Measurements from ENCODE around the gene DDX5.
"Not testable (repeated sequence)": the region's sequence is repeated elsewhere in the genome, so short reads cannot be mapped to it uniquely, and the experiment has no call there.

The DDX5 gene

GRCh38 chr17:64466019-64466735, 39.9 kb downstream of the DDX5 start:
- no peak for TF ChIP-seq CTCF (IDR thresholded peaks at IDR 0.05; ENCODE audit: low read depth, low read length, missing control alignments)
- no peak overlapping the region for H3K4me3 ChIP-seq (replicated peaks; ENCODE audit: low read depth, low read length)
- DNase-seq (ENCODE audit: extremely low read depth, low read depth), result no peak

- DNase-seq (ENCODE audit: extremely low read depth, low read depth), result no peak
- no peak for TF ChIP-seq CTCF (IDR thresholded peaks at IDR 0.05; ENCODE audit: low read depth, low read length, missing control alignments)
- no peak overlapping the region for H3K4me3 ChIP-seq (replicated peaks; ENCODE audit: low read depth, low read length)
Observed at GRCh38 chr17:64461788-64462187, 44.3 kb downstream of the DDX5 start.

GRCh38 chr17:64460955-64461354, 45.1 kb downstream of the DDX5 start:
- H3K4me3 ChIP-seq (replicated peaks; ENCODE audit: low read depth, low read length), result no peak overlapping the region
- no peak for TF ChIP-seq CTCF (IDR thresholded peaks at IDR 0.05; ENCODE audit: low read depth, low read length, missing control alignments)
- DNase-seq (ENCODE audit: extremely low read depth, low read depth), result no peak

- not testable (repeated sequence) for H3K4me3 ChIP-seq (replicated peaks; ENCODE audit: low read depth, low read length); DNase-seq (ENCODE audit: extremely low read depth, low read depth)
Observed at GRCh38 chr17:64459818-64460217, 46.3 kb downstream of the DDX5 start.

- peak; percentile 19 for DNase-seq (ENCODE audit: extremely low read depth, low read depth)
- TF ChIP-seq CTCF (IDR thresholded peaks at IDR 0.05; ENCODE audit: low read depth, low read length, missing control alignments), result no peak
- H3K4me3 ChIP-seq (replicated peaks; ENCODE audit: low read depth, low read length), result no peak overlapping the region
Observed at GRCh38 chr17:64459284-64459747, 46.8 kb downstream of the DDX5 start.

GRCh38 chr17:64458756-64459155, 47.3 kb downstream of the DDX5 start:
- H3K4me3 ChIP-seq (replicated peaks; ENCODE audit: low read depth, low read length), result no peak overlapping the region
- no peak for TF ChIP-seq CTCF (IDR thresholded peaks at IDR 0.05; ENCODE audit: low read depth, low read length, missing control alignments)
- no peak for DNase-seq (ENCODE audit: extremely low read depth, low read depth)

- TF ChIP-seq CTCF (IDR thresholded peaks at IDR 0.05; ENCODE audit: low read depth, low read length, missing control alignments), result no peak
- H3K4me3 ChIP-seq (replicated peaks; ENCODE audit: low read depth, low read length), result no peak overlapping the region
- DNase-seq (ENCODE audit: extremely low read depth, low read depth), result no peak
Observed at GRCh38 chr17:64457156-64457555, 48.9 kb downstream of the DDX5 start.
